GM13977 (cell line): ENCODE measurements around the gene DPM1.

ENCODE experiments used
- DNase-seq: peaks from one replicate; pipeline ENCODE4 v3.0.0; 2012; ENCODE audit warnings: low spot score
- in situ Hi-C: fragments of 300-500 bp; cut with MboI; formaldehyde crosslinking; loops from one replicate; pipeline ENCODE4 v1.12.0; 2022; ENCODE audit warnings: low sequenced_read_pairs, low pct_unique_long_range_greater_than_20kb, mixed read lengths, inconsistent platforms; ENCODE audit not compliant: unreplicated experiment
- TF ChIP-seq, protein P1 (sequence below): IDR thresholded peaks from 2 replicates; pipeline ENCODE4 v1.5.1; 2012; ENCODE audit warnings: mild to moderate bottlenecking, control low read depth; ENCODE audit not compliant: insufficient read depth; ENCODE audit errors: extremely low read depth, missing control alignments

The DPM1 gene

DNA sequence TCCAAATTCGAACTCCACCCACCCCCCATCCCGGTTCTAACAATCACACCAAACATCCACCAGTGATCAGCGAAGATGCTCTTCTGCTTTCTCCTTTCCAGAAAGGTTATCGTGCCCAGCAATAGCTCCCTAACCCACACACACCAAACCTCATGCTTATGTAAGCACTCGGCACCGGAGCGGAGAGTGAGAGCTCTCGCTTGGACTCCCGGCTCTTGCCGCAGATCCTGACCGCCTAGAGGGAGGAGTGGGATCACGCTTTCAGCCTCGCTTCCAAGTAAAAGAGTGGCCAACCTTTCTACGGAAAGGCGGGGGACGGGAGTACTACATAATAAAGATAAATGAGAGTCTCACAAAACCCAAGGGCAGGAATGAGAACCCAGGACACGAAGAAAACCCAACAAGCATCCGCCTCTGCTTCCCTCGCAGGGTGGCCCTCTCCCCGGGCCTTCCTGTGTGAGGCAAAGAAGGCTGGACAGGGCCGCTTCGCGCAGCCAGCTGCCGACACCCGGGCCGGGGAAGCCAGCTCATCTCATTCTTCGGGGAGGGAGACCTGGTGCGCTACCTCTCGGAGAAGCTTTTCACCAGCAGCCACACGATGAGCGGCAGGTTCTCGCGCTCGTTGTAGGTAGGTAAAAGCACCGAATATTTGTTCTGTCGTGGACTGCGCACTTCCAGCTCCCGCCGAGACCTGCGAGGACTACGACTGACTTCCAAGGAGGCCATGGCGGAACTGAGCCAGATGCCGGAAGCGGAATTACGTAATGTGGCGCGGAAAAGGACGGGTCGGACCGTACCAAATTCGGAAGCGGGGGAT is at the start of gene DPM1:
DPM1 (minus strand) TSS at position 735 of the 817 bp plus-strand sequence; CDS start at position 726, 9 bp downstream.
- in situ Hi-C loops, result no loop called here
- peak; percentile 86 for DNase-seq
- TF ChIP-seq, protein P1, sequence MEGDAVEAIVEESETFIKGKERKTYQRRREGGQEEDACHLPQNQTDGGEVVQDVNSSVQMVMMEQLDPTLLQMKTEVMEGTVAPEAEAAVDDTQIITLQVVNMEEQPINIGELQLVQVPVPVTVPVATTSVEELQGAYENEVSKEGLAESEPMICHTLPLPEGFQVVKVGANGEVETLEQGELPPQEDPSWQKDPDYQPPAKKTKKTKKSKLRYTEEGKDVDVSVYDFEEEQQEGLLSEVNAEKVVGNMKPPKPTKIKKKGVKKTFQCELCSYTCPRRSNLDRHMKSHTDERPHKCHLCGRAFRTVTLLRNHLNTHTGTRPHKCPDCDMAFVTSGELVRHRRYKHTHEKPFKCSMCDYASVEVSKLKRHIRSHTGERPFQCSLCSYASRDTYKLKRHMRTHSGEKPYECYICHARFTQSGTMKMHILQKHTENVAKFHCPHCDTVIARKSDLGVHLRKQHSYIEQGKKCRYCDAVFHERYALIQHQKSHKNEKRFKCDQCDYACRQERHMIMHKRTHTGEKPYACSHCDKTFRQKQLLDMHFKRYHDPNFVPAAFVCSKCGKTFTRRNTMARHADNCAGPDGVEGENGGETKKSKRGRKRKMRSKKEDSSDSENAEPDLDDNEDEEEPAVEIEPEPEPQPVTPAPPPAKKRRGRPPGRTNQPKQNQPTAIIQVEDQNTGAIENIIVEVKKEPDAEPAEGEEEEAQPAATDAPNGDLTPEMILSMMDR, result no peak

DNA sequence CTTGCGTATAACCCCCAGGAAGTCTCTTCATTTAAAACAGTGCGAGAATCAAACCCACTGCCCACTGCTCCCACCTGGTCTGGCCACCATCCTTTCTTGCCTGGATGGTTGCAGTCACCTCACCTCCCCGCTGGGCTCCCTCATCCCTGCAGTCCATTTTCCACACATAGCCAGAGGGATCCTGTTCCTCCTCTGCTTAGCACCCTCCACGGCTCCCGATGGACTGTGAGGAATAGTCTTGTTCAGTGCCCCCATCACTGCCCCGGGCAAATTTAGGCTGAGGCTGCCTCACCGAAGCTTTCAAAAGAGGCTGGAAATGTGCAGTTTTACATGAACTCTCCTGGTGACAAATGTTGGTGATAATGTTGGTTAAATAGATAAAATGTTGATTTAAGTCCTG is 46.9 kb upstream of the DPM1 start:
- TF ChIP-seq, protein P1, result no peak
- in situ Hi-C loops, result no loop called here

DNA sequence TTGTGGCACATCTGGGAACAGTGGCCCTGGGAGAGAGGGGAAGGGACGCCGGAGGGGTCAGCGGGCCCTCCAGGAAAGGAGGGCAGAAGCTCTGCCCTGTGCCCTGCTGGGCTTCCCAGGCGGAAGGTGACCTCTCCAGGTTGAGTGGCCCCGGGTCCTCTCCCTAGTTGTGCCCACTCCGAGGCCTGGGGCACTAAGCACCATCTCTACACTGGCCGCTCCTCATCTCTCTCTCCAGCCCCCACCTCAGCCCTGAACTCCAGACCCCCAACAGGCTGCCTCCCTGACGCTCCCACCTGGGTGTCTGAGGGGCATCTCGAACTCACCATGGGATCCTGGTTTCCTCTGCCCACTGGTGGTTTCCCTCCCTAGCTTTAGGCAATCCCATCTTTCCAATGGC is 46.4 kb upstream of the DPM1 start:
- TF ChIP-seq, protein P1, result no peak
- in situ Hi-C loops, result no loop called here
- no peak for DNase-seq

More for the DNA sequence above, 46.9 kb upstream of the DPM1 start:
- DNase-seq, result no peak

DNA sequence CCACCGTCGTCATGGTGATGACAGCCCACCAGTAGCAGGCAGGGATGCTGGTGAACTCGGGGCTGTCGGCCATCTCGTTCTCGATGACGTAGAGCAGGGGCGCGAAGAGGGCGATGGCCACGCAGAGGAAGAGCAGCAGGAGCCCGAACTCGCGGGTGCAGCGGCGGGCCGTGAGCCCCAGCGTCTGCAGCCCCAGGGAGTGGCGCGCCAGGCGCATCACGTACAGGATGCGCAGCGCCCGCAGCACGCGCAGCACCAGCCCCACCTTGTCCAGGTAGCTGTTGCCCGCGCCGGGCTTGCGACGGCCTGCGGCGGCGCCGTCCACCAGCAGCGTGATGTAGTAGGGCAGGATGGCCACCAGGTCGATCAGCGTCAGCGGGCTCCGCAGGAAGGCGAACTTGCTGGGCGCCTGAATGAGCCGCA is 46.0 kb upstream of the DPM1 start:
- TF ChIP-seq, protein P1, result no peak
- in situ Hi-C loops, result no loop called here
- DNase-seq, result no peak

DNA sequence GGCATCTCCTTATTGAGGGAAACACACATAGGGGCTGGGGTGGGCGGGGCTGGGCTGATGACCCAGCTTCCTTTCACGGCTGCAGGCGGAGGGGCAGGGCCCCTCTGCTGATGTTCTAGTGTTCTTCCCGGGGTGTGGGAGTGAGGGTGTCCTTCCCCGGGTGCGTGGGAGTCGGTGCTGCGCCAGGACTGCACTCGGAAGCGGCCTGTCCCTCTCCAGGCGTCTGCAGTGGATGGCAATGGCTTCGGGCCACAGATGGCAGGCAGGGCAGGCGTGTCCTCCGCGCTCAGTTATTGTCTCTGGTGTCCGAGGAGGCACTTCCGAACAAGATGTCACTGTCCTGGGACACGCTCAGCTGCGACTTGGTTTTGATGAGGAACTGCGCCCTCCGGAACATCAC is 45.4 kb upstream of the DPM1 start:
- no peak for DNase-seq
- in situ Hi-C loops, result no loop called here
- TF ChIP-seq, protein P1, result no peak

DNA sequence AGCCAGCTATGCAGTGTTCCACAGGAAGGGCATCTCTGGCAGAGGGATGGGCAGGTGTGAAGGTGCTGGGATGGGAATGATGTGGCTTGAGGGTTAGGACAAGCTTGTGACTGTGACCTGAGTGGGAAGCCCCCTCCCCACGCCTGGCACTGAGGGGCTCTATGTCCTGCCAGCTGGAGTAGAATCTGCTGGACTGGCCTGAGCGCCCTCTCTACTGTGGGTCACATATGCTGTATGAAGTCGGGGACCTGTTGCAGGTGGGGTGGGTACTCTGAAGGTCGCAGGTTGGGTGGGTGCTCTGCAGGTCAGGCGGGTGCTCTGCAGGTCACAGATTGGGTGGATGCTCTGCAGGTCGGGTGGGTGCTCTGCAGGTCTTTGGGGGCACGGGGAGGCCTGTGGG is 44.3 kb upstream of the DPM1 start:
- TF ChIP-seq, protein P1, result no peak
- no peak for DNase-seq
- in situ Hi-C loops, result no loop called here
